OCI-M2 (cell line): ENCODE measurements around the gene KRT79.

Experiments used
- DNase-seq: peaks from one replicate; lab custom pipeline; 2025; ENCODE audit not compliant: unreplicated experiment; lab: John Stamatoyannopoulos, UW

The KRT79 gene

GRCh38 chr12:52836042-52836466 lies 1.9 kb upstream of the KRT79 start:
- DNase-seq, result no peak

GRCh38 chr12:52835271-52836041 lies 1.3 kb upstream of the KRT79 start:
- no peak for DNase-seq

- no peak for DNase-seq
Measured at GRCh38 chr12:52834727-52835001, 553 bp upstream of the KRT79 start.

- no peak for DNase-seq
Measured at GRCh38 chr12:52832985-52833905, 866 bp downstream of the KRT79 start.

GRCh38 chr12:52832451-52832850 lies 1.7 kb downstream of the KRT79 start:
- no peak for DNase-seq

- DNase-seq, result no peak
Measured at GRCh38 chr12:52831251-52831650, 2.9 kb downstream of the KRT79 start.

GRCh38 chr12:52829986-52830770 lies 3.9 kb downstream of the KRT79 start:
- DNase-seq, result no peak

GRCh38 chr12:52828591-52829021 lies 5.5 kb downstream of the KRT79 start:
- no peak for DNase-seq

GRCh38 chr12:52828156-52828555 lies 6.0 kb downstream of the KRT79 start:
- no peak for DNase-seq

GRCh38 chr12:52827499-52828090 lies 6.5 kb downstream of the KRT79 start:
- no peak for DNase-seq

- DNase-seq, result no peak
Measured at GRCh38 chr12:52826611-52827498, 7.3 kb downstream of the KRT79 start.

GRCh38 chr12:52825961-52826360 lies 8.2 kb downstream of the KRT79 start:
- DNase-seq, result no peak

GRCh38 chr12:52824741-52825410 lies 9.2 kb downstream of the KRT79 start:
- no peak for DNase-seq

- DNase-seq, result no peak
Measured at GRCh38 chr12:52823761-52824450, 10.2 kb downstream of the KRT79 start.

GRCh38 chr12:52822771-52823510 lies 11.2 kb downstream of the KRT79 start:
- DNase-seq, result no peak

- DNase-seq, result no peak
Measured at GRCh38 chr12:52821826-52822660, 12.1 kb downstream of the KRT79 start.

GRCh38 chr12:52821071-52821730 lies 12.9 kb downstream of the KRT79 start:
- no peak for DNase-seq
